Fibroblast of skin of left quadriceps (primary cell): ENCODE results near the gene FIGN.

Experiments
- DNase-seq, 2 experiments: peaks; one replicate each; pipeline ENCODE4 v3.0.0-alpha.2; 2013; ENCODE audit warnings: low read depth in 2 of 2

The FIGN gene

DNA sequence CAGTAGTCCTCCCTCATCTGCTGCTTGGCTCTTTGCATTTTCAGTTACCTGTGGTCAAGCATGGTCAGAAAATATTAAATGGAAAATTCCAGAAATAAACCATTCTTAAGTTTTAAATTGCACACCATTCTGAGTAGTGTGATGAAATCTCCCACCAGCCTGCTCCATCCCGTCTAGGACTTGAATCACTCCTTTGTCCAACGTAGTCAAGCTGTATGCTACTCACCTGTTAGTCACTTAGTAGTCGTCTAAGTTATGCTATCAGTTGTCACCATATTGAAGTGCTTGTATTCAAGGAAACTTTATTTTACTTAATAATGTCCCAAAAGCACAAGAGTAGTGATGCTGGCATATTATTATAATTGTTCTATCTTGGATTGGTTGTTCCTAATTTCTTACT, 172.5 kb downstream of the FIGN start:
- DNase-seq: no peak

GRCh38 chr2:163558251-163559021, 177.4 kb downstream of the FIGN start:
- DNase-seq: no peak

DNA sequence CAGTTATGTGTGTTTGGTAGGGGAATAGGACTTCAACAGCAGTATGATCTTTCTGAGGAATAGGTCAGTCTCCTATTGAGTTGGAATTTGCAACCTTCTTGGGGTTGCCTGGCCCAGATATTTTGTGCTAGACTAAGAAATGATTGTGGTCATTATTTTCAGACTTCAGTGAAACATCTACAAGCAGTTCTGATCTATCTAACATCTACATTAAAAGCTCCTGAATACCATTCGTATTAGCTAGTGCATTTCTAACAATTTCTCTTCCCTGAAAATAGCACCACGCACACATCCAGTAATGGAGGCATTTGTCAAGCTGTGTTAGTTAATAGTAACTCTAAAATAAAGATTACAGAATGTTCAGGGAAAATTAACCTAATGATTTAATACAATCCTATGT, 179.3 kb downstream of the FIGN start:
- no peak for DNase-seq

- no peak for DNase-seq
Measured at GRCh38 chr2:163554864-163555263, 180.9 kb downstream of the FIGN start.

GRCh38 chr2:163553601-163554000, 182.2 kb downstream of the FIGN start:
- DNase-seq: peak; percentile 72 to 74

DNA sequence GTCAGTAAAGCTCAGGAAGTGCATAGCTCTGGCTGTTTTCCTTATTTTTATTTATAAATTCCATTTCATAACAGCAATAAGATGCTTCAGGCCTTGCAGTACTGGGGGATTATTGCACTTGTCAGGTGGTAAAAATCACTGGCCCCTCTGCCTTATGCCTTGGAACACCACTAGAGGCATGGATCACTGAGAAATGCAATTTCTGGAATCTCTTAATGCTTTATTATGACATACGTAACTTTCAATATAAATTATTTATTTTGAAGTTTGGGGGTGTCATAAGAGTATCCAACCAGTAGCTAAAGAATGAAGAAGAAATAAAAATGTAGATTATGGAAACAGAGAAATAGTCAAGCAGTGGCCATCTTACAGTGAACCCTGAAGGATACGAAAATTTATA, 183.1 kb downstream of the FIGN start:
- no peak for DNase-seq

DNA sequence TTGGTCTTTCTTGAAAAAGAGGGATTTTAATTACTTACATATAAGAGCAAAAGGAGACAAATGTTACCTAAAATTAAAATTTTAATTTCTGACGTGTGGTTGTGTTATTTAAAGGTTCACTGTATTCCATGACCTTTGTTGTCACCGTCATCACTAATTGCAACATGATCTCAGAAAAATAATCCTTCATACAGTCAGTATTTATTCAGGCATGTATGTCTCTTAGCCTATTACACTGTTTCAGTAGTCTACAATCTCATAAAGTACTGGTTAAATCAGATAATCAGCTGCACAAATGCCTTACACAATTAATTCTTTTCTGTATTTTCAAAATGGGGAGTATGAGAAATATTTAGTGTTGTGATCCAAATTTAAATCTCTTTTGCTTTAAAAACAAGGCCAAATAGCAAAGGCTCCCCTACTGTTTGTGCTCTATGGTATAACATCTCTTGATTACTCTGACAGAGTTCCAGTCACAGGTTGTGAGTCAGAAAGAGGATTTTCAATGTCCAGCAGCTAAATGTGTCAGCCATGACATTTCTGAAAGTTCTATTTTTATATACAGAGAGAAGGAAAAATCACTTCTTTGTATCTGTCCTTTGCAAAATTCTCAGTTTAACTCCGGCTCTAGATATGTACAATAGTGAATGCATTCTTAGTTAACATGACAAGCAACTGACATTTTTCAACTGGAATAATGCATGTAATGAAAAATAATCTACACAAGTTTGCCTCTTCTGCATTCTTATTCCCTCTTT, 184.0 kb downstream of the FIGN start:
- no peak for DNase-seq

DNA sequence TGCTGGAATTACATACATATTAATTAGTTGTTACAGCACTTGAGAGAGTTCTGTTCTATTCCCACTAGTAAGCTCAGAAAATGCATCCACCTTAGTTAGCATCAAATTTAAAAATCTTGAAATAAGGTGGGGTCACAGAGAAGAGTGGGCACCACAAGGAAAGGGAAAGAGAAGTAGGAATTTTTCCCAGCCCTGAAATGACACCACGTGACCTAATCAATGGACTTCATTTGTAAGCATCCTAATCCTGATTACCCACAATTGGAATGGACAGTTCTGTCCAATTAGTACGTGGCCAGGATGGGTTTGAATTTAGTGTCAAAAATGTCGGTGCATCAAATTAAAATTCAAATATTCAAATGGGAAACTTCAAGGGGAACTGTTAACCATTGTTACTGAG, 186.8 kb downstream of the FIGN start:
- no peak for DNase-seq
